GM21786 (cell line): ENCODE results near the gene KCNG2.

Experiments
- ATAC-seq: cut with Tn5 transposase; IDR thresholded peaks from one replicate; pipeline ENCODE4 v1.9.1; 2021; ENCODE audit not compliant: unreplicated experiment

KCNG2 gene

GRCh38 chr18:79784071-79784913, 13.4 kb upstream of the KCNG2 start:
- ATAC-seq: no peak

DNA sequence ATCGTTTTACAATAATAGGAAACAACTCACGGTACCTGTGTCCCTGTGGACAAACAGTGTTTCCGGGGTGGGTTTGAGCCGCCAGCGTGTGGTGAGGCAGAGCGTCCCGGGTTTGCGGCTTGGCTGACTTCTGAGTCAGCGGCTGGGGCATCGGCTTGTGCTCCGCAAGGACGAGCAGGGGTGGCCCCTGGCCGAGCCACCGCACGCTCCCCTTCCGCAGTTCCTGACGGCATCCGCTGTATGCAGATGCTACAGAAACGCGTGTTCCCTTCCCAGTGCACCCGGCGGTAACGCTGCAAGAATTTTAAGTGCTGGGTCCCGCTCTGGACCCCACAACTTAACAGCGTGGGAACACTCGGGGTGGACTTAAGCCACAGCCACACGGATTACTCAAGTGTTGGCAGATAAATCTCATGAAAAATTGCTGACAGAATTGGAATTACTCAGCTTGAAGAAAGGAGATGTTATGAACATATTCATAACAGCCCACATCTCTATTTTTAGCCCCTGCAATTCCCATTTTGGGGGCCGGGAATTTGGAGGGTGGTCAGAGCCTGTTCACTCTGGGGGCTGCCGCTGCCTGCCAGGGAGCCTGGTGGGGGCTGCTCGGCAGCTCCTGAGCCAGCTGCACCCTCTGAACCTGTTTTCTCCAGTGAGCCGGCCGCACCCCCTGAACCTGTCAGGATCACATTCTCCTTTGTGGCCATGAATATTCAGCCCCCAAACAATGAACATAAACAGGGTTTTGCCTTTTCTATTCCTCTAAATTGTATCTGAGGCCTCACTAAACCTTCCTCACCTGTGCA, 12.6 kb upstream of the KCNG2 start:
- ATAC-seq: no peak

GRCh38 chr18:79785831-79786230, 11.9 kb upstream of the KCNG2 start:
- ATAC-seq: no peak

GRCh38 chr18:79786304-79786703, 11.4 kb upstream of the KCNG2 start:
- no peak for ATAC-seq

GRCh38 chr18:79786786-79787526, 10.8 kb upstream of the KCNG2 start:
- no peak for ATAC-seq

DNA sequence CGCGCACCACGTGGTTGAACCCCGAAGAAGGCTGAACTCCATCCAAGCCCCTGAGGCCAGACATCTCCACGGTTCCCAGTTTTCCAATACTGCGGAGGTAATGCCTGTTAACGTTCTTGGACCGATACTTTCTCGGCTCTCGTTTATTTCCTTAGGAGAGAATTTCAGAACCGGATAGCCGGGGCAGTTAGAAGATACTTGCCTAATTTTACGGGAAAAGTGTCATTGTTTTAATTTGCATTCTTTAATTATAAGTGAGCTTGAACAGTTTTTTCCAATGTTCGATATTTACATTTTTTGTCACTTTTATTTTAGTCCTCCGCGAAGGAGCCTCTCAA, 10.2 kb upstream of the KCNG2 start:
- no peak for ATAC-seq

- ATAC-seq: no peak
These were observed 9.6 kb upstream of the KCNG2 start for GRCh38 chr18:79787865-79788733.

GRCh38 chr18:79788734-79789085, 9.0 kb upstream of the KCNG2 start:
- no peak for ATAC-seq

GRCh38 chr18:79789091-79789891, 8.4 kb upstream of the KCNG2 start:
- ATAC-seq: no peak

DNA sequence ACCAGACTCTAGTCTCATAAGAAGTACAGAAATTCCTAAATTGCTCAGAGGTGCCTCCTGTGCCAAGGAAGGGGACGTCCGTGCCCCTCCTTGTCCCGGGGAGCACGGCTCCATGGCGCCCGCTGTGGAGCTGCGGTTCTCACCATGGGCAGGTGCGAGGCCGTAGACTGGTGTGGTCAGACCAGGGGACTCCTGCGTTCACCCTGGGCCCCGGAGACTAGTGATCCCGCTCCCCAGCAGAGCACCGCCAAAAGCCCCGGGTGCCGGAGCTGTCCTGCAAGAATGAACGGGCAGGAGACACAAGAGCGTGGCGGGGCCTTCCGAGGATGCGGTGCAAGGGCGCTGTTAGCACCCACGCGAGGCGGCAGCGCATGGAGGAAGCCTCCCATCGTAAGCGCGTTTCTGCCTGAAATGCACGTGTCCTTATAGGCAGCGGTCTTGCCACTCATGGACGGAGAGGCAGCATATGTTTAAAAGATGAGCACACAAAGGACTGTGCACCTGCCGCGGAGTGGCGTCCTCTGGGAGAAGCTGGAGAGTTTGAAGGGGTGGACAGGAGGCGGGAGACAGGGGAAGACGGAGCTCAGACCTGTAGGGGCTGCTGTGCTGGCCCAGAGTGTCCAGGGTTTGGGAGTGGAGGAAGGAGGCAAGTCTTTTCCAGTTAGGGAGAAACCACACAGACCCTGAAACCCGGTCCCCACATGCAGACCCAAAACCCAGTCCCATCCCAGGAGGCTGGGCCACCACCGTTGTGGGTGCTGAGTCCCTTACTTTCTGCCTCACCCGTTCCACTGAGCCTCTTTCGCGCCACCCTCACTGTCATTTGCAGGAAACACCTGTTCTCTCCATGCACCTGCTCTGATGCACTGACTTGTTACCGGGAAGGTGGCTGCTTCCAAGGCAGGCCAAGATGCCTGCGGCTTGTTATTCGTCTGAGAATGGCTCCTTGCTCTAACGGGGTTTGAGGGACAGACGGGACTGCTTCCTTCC, 7.5 kb upstream of the KCNG2 start:
- ATAC-seq: no peak

DNA sequence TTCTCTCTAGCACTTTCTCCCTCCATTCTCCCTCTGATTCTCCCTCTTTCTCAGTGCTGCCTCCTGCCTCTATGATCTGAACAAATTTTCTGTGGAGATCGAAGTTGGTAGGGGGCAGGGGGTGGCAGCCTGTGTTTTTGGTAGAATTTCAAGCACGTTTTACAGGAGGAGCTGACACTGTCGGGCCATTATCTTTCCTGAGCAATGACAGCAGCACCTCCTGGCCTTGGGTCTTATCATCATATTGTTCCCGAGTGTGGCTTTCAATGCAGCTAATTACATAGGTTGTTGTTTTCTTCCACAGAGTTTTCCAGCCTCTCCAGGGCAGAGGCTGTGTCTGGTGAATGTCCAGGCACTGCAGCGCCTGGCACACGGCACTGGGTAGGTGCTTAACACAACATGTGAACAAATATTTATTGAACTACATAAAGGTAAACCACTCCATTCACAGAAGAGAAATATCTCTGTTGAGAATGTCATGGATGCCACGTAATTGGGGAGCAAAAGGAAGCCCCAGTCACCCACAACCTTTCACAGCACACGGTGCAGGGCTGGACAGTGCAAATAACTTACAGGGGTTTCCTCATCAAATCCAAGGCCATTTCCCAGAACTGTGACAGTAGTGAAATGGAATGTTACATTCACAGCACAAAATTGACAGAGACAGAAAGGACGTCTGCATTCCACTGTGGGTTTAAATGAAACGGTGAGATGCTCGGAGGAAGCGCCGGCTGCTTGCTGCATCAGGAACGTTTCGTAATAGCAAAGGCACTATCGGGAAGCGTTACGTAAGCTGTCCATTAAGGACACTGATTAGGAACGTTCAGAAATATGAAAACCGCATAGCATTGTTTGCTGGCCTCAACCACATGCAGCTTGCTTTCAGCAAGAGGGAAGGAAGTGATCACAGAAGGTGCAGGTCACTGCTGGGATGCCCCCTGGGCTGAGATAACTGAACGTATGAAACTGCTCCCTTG, 6.5 kb upstream of the KCNG2 start:
- ATAC-seq: no peak

GRCh38 chr18:79792096-79792987, 5.4 kb upstream of the KCNG2 start:
- ATAC-seq: no peak

DNA sequence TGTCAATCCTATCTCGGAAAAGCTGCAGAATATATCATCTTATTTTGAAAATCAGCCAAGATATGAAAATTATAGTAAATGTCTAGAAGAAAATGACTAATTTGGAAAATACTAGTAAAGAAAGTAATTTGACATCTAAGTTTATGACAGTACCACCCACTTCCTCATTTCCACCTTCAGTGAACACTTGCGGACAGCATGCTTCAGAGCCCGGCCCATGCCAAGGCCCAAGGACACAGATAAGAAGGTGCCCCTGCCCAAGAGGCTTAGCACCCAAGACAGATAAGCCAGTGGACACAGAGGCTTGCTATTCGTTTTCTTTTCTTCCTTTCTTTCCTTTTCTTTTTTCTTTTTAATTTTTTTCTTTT, 4.8 kb upstream of the KCNG2 start:
- no peak for ATAC-seq

DNA sequence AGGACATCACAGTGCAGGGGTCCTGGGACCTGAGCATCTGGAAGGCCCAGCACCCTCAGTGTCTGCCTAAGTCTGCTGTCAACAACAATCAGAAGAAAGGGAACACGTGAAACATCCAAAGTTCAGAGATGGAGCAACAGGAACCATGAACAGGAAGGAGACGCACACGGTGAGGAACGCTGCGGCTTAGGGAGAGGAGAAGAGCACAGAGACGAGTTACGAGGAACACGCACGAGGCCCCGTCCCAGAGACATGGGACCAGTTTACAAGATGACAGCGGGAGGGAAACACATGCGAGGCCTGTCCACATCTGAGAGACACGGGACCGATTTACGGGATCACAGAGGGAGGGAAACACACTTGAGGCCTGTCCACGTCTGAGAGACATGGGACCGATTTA, 2.9 kb upstream of the KCNG2 start:
- ATAC-seq: no peak

GRCh38 chr18:79795446-79795845, 2.3 kb upstream of the KCNG2 start:
- ATAC-seq: no peak

DNA sequence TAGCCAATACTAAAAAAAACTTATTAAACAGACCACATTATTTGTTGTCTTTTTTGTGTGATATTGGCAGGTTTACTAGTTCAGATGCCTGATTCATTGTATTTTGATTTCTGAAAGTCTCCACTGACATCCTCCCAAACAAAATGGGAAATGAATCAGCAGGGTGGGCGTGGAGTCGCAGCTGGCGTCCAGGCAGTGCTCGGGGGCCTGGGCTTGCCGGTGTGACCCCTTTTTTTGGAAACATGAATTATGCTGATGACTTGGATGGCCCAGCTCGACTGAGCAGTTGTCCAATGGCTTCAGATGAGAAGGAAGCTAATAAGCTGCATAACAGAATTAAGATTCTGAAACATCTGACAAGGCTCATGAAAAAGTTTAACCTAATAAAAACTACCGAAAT, 1.7 kb upstream of the KCNG2 start:
- ATAC-seq: no peak
